HG02852 (cell line): ENCODE data around the gene DNAJC5.

Experiments
- ATAC-seq: cut with Tn5 transposase; IDR thresholded peaks from one replicate; pipeline ENCODE4 v1.9.1; 2021; ENCODE audit warnings: mild to moderate bottlenecking, moderate library complexity; ENCODE audit not compliant: unreplicated experiment

Gene DNAJC5

DNA sequence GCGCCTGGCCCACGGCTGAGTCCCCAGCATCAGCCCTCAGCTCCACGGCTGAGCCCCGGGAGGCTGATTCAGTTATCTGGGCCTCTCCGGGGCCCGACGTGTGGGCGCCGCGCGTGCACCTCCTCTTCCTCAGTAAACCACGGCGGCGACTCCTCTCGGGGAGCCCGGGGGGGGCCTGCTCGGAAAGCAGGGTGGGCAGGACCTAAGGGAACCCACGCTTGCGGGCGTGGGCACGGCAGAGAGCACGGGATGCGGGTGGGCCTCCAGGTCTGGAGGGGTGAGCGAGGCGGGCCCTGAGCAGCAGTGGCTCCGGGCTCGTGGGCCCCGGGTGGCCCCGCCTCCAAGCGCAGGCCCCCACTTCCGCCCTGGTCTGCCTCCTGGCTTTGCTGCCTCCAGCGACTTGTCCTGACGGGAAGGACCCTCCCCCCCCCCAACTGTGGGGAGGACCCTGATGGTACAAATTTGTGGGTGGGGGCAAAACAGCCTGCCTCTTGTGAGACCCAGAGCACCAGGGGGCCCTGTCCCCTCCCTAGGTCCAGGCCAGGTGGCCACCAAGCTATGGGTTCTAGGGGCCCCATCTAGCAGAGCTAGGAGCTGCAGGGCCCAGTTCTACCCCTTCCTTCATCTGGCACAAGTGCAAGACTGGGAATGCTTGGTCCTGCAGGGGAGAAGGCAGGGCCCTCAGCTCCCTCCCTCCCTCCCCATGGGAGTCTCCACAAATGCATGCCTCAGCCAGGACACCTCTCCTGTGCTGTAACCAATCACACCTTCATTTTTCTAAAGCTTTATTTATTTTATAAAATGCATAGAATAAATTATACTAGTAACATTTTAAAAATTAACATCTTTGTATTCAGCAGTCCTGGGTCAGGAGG is 44.4 kb downstream of the DNAJC5 start:
- ATAC-seq: no peak

DNA sequence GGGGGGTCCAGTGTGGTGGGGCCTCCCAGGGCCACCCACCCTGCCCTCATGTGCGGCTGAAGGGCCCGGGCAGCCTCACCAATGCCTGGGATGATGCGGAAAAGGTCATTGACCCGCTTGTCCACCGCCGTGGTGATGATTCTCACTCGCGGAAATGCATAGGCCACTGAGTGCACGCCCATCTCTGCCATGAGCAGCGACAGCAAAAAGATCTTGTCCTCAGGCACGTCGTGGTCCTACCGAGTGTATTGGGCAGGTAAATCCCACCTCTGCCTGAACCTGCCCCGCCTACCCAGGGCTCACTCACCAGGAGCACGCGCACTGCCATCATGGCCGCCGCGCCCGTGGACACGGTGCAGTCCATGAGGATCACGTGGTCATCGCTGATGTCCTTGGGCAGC is 45.1 kb downstream of the DNAJC5 start:
- ATAC-seq: no peak

DNA sequence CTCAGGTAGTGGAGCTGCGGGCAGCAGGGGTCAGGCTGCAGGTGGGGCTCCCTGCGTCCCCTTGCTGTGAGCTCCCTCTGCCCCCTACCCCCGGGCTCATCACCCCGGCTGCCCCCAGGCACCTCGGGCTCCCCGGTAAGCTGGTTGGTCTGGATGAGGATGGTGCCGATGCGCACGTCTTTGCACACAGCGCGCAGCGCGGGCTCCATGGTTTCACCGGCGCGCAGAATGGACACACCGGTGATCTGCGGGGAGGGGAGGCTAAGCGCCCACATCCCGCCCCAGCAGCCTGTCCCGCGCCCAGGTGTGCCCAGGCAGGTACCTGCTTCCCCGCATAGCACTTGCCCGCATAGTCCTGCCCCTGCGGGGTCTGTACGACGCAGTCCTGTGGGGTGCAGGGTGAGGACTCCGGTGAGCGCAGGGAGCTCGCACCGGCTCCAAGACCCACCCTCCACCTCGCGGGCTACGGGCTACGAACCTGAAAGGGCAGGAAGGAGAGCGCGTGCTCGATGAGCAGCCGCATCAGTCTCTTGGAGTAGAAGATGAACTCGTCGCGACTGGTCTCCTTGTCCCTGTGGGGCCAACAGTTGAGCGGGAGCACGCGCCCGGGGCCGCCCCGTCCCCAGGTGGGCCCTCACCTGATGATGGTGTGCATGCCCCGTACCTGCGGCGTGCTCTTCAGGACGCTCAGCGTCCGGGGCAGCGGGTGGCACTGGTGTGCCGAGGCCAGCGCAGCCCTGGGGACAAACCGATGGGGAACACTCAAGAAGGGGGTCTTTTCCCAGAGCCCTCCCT is 45.7 kb downstream of the DNAJC5 start:
- ATAC-seq: no peak

DNA sequence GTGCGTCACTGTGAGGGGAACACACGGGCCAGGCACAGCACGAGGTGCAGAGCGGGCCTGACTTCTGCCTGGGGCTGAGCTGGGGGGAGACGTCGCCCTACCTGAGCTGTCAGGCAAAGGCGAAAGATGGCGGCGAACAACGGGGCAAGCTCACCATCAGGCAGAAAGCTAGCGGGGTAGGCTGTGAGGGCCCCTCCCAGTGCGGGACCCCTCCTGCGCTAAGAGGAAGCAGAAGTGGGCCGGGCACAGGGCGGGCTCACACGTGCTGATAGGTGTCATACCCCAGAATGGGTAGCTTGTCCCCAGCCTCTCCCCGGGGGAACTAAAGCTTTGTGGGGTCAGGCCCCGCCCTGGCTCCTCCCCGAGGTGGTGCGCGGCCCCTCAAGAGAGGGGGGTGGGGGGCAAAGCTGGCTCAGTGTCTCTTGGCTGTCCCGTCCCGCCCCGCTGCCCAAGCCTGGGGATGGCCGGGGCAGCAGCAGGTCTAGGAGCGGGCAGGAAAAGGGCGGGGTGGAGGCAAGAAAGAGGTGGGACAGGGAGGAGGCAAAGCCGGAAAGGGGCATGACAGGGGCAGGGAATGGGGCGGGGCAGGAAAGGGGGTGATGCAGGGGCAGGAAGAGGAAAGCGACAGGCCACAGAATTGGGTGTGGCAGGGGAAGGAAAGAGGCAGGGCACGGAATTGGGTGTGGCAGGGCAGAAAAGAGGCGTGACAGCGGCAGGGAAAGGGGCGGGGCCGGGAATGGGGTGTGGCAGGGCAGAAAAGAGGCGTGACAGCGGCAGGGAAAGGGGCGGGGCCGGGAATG is 46.6 kb downstream of the DNAJC5 start:
- no peak for ATAC-seq

- no peak for ATAC-seq
Observed at GRCh38 chr20:63942250-63942951, 47.5 kb downstream of the DNAJC5 start.

- no peak for ATAC-seq
Observed at GRCh38 chr20:63942969-63943807, 48.3 kb downstream of the DNAJC5 start.

DNA sequence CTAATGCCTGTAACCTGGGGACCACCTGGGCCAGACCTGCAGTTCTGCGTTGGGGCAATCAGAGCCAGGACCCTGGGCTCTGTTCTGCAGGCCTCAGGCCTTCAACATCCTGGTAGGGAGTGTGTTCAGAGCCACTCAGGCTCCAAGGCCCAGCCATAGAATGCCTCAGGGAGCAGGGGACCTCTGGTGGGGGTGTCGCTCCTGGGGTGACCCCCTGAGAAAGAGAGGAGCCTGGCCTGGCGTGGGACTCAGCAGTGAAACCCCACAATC is 48.8 kb downstream of the DNAJC5 start:
- no peak for ATAC-seq

DNA sequence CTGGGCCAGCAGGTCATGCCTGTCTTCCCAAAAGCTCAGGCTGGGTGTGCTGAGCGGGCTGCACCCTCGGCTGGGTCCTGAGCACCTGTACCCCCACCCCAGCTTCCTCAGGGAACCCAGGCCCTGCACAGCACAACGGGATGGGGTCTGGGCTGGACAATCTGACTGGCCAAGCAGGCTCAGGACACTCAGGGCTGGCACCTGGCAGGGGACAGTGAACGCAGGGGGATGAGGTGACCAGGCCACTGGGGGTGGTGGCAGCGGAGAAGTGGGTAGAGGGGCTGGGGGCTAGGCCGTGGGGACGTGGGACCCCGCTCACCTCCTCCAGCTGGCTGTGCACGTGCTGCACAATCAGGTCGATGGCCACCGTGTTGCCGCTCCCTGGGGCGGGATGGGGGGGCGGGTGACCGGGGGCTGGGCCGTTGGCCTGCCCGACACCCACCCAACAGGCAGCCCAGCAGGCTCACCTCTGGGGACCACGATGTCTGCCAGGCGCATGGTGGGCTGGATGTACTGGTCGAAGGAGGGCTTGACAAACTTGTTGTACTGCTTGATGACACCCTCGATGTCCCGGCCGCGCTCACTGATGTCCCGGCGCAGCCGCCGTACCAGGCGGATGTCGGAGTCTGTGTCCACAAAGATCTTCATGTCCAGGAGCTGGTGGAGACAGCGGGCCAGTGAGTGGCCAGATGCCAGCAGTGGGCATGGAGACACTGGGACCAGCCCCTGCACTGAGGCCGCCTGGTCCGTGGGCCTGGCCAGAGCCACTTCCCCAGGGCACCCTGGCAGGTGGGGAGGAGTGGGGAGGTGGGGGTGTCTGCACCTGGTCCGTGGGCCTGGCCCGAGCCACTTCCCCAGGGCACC is 49.4 kb downstream of the DNAJC5 start:
- no peak for ATAC-seq

DNA sequence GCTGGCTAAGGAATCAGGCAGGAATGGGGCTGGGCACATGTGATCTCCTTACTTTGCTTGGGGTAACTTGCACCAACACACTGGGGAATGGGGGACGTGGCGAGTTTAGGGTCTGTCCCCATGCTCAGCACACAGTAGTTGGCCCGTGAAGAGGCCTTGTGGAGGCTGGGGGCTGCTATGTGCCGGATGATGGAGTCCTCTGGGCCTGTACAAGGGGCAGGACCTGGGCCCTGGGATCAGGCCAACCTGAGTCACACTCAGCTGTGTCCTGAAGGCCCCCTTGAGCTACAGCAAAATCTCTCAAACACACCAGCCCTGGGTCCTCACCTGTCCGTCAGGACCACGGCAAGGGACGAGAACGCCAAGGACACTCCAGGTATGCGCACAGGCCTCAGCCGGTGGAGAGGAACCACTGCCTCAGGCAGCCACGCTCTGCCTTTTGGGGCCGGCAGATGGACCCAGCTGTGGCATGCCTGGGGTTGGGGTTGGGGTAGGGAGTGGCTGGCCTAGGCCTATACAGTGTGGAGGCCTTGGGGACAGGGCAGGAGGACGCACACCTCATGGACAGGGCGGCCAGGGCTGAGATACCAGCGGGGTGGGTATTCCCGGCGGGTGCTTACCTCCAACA is 50.2 kb downstream of the DNAJC5 start:
- ATAC-seq: no peak

DNA sequence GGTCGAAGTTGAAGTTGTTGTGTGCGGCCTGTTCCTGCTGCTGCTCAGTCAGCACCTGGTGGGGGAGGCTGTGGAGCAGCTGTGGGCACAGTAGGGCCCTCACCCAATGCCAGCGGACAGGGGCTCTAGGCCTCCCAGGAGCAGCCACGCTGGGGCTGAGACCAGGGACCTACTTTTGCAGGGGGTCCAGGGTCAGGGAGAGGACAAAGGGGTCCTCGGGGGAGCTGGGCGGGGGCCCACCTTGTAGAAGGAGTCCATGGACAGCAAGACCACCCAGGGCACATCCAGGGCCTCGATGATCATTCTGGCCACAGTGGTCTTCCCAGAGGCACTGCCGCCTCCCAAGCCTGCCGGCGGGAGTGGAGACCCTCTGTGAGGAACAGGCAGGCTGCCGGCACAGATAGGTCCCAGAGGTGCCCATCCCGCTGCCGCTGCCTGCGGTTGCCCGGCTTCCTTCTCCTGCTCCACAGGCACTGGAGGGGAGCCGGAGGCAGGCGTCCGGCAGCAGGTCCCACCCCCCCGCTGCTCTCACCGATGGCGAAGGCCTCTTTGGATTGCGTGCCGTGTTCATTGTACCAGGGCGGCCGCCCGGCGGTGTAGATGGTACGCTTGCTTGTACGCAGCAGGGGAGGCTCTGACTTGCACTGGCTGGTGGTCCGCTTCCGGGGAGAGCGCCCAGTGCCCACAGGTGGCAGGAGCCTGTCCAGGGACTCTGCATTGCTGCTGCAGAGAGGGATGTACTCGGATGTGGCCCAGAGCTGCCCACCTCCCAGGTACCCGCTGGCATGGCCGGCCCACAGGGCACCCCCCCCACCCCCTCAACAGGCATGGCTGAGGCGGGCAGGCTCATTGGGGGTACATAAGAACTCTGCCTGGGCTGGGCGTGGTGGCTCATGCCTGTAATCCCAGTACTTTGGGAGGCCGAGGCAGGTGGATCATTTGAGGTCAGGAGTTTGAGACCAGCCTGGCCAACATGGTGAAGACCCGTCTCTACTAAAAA is 51.3 kb downstream of the DNAJC5 start:
- ATAC-seq: no peak

DNA sequence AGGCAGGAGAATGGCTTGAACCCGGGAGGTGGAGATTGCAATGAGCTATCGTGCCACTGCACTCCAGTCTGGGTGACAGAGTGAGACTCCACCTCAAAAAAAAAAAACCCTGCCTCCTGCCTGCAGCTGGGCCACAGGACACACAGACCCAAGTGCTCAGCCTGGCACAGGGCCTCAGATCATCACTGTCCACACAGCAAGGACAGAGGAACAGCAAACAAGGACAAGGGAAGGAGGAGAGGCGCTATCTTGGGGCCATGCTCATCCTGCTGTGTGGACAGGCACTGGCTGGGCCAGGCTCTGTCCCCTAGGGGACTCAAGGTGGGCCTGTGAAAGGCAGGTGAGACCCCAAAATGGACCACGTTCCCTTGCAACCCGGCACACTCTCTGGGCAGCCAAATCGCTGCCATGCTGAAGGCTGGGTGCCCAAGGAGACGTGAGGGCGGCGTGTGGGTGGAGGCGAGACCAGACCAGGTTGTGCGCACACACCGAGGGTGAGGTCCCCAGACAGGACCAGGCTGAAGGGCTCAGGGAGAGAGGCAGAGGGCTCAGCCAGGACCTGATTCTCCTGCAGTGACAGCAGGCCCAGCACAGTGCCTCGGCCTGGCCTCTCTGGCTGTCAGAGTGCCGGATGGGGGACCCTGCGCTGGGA is 52.2 kb downstream of the DNAJC5 start:
- ATAC-seq: no peak

DNA sequence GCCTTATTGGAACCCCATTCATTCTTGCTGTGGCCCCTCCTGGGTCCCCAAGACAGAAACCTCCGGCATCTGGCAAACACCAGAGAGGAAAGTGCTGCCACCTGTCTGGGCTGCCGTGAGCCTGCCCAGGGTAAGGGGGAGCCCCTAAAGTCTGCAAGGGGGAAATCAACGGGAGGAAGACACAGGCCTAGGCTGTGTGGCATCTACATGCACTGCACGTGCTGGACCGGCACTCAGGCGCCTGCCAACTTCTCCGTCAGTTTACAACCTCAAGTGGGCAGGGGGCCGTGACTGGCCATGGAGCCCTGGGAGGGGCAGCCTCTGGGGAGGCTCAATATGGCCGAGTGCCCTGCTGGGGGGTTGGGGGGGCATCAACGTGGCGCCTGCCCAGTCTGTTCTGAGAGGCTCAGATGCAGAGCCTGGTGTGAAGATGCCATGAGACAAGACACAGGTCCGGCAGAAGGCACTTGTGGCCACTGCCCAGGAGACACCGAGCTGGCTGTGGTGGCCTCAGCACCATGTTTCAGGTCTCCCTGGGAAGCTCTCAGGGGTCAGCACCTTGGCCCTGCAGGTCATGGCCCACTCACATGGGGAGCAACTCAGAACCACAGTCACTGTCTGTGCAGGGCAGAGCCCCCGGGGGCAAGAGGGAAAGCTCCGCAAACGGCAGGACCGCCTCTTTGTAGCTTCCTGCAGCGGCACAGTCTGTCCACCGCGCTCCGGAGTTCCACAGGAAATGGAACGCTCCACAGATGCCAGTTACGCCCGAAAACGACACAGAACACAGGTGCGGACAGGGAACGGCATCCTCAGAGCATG is 52.9 kb downstream of the DNAJC5 start:
- no peak for ATAC-seq

DNA sequence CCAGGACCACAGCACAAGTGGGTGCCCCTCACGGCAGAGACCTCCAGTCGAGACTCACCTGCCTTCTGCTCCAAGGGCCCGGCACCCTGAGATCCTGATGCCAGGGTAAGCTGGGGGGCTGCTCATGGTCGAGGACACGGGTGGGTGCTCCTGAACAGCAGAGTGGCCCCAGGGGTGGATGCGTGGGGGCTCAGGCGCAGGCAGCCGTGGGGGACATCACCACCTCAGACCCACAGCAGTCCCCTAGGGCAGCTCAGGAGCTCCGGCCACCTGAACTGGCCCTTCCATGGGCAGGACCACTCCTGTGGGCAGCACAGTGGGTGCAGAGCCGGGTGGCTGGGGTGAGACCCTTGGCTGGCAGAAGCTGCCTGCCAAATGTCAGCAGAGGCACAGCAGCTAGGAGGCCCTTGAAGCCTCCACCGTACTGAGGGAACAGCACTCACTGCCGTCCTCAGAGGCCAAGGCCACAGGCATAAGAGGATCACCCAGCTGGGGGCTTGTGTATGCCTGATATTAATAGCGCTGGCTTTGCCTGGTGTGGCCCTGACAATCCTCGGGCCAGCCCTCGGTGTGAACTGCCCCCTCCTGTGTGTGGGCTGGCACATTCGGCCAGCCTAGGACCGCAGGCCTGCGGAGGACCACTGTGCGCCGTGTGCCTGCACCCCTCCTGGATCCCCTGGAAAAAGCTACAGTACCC is 55.9 kb downstream of the DNAJC5 start:
- ATAC-seq: no peak

GRCh38 chr20:63951398-63952209 is 56.7 kb downstream of the DNAJC5 start:
- ATAC-seq: no peak

- ATAC-seq: no peak
Observed at GRCh38 chr20:63952210-63952535, 57.2 kb downstream of the DNAJC5 start.
